Stimulated activated naive CD4-positive, alpha-beta T cell (primary cell): ENCODE measurements around the gene IQCE.

ENCODE experiments used
- DNase-seq, 6 experiments: peaks; one replicate each; lab custom pipeline; 2025; lab: John Stamatoyannopoulos, UW

The IQCE gene

GRCh38 chr7:2663121-2663886, 104.5 kb downstream of the IQCE start:
- DNase-seq = no peak

- no peak for DNase-seq
These were observed 105.2 kb downstream of the IQCE start for GRCh38 chr7:2663960-2664359.
